Neural crest cell (in vitro differentiated cells): Measurements from ENCODE around the gene TWIST2. TPM values are rescaled to one million over a fixed set of nuclear protein-coding genes. Genes with fewer than 3 reads are reported as not detected.

Source experiments
- DNase-seq: peaks from one replicate; pipeline ENCODE4 v3.0.0; 2021; ENCODE audit warnings: low read depth, mixed read lengths, low spot score
- H3K27ac Mint-ChIP-seq: one replicate; pipeline ENCODE4 v1.8.0; 2021; ENCODE audit warnings: mild to moderate bottlenecking, mixed read lengths; ENCODE audit not compliant: unreplicated experiment
- H3K27me3 Mint-ChIP-seq: 2 replicates; pipeline ENCODE4 v1.8.0; 2021; ENCODE audit warnings: low read depth, mild to moderate bottlenecking, mixed read lengths
- H3K36me3 Mint-ChIP-seq: 2 replicates; pipeline ENCODE4 v1.8.0; 2021; ENCODE audit warnings: low read depth, mild to moderate bottlenecking, mixed read lengths
- H3K4me1 Mint-ChIP-seq: 2 replicates; pipeline ENCODE4 v1.8.0; 2021; ENCODE audit warnings: mixed read lengths
- H3K4me3 Mint-ChIP-seq: one replicate; pipeline ENCODE4 v1.8.0; 2021; ENCODE audit warnings: mild to moderate bottlenecking, mixed read lengths
- H3K9me3 Mint-ChIP-seq: 2 replicates; pipeline ENCODE4 v1.8.0; 2021; ENCODE audit warnings: mixed read lengths
- CTCF ChIP-seq: fragments of 200-600 bp; sonication (generic); conservative IDR thresholded peaks from 2 replicates; pipeline ENCODE4 v1.5.0; 2021; ENCODE audit warnings: antibody characterized with exemption, mild to moderate bottlenecking
- total RNA-seq: library from RNA; stranded (reverse); gene quantifications from 2 replicates; pipeline ENCODE4 v1.2.1, GENCODE V29; 2021

The TWIST2 gene
- total RNA-seq, 1 donor from 2014 or later = 0.96 TPM

- TF ChIP-seq CTCF = no peak
- no peak overlapping the region for H3K27ac Mint-ChIP-seq
- H3K4me3 Mint-ChIP-seq = no peak overlapping the region
- peaks cover 2% of the 10 kb centered on the region for H3K27me3 Mint-ChIP-seq
- H3K4me1 Mint-ChIP-seq = peaks cover 4% of the 10 kb centered on the region
- peaks cover 3% of the 10 kb centered on the region for H3K9me3 Mint-ChIP-seq
- DNase-seq = no peak
- no peaks in the 10 kb centered on the region for H3K36me3 Mint-ChIP-seq
These were observed 22.4 kb downstream of the TWIST2 start for GRCh38 chr2:238870261-238870660.

- H3K4me1 Mint-ChIP-seq = peaks cover 4% of the 10 kb centered on the region
- no peak overlapping the region for H3K4me3 Mint-ChIP-seq
- no peak for TF ChIP-seq CTCF
- H3K9me3 Mint-ChIP-seq = peaks cover 3% of the 10 kb centered on the region
- peaks cover 2% of the 10 kb centered on the region for H3K27me3 Mint-ChIP-seq
- no peaks in the 10 kb centered on the region for H3K36me3 Mint-ChIP-seq
- H3K27ac Mint-ChIP-seq = no peak overlapping the region
- no peak for DNase-seq
These were observed 24.1 kb downstream of the TWIST2 start for GRCh38 chr2:238872026-238872425.

- no peak for DNase-seq
- TF ChIP-seq CTCF = no peak
- no peak overlapping the region for H3K4me3 Mint-ChIP-seq
These were observed 24.9 kb downstream of the TWIST2 start for GRCh38 chr2:238872628-238873380.

GRCh38 chr2:238873381-238873801 lies 25.5 kb downstream of the TWIST2 start:
- H3K9me3 Mint-ChIP-seq = peaks cover 3% of the 10 kb centered on the region
- H3K27ac Mint-ChIP-seq = no peak overlapping the region

More at GRCh38 chr2:238872628-238873380, 24.9 kb downstream of the TWIST2 start:
- peaks cover 2% of the 10 kb centered on the region for H3K27me3 Mint-ChIP-seq
- no peaks in the 10 kb centered on the region for H3K36me3 Mint-ChIP-seq
- no peaks in the 10 kb centered on the region for H3K4me1 Mint-ChIP-seq
- H3K9me3 Mint-ChIP-seq = peaks cover 3% of the 10 kb centered on the region
- H3K27ac Mint-ChIP-seq = no peak overlapping the region

GRCh38 chr2:238873841-238874240 lies 26.0 kb downstream of the TWIST2 start:
- Mint-ChIP-seq H3K27me3 (peaks cover 1% of the 10 kb centered on the region), H3K27ac (no peak overlapping the region), H3K4me3 (no peak overlapping the region), H3K9me3 (peaks cover 3% of the 10 kb centered on the region), H3K4me1 (peaks cover 8% of the 10 kb centered on the region), H3K36me3 (no peaks in the 10 kb centered on the region)
- DNase-seq = no peak
- no peak for TF ChIP-seq CTCF

More at GRCh38 chr2:238873381-238873801, 25.5 kb downstream of the TWIST2 start:
- no peak for DNase-seq
- Mint-ChIP-seq H3K27me3 (peaks cover 2% of the 10 kb centered on the region), H3K4me1 (peaks cover 4% of the 10 kb centered on the region), H3K36me3 (no peaks in the 10 kb centered on the region), H3K4me3 (no peak overlapping the region)
- TF ChIP-seq CTCF = no peak
